Liver (tissue), 3 donors: Measurements from ENCODE around the gene WDR45B.

Experiments used
- EGR1 ChIP-seq, 2 donors: IDR thresholded peaks; 2 replicates each; pipeline ENCODE4 v1.6.1; 2016 to 2018; ENCODE audit warnings: antibody characterized with exemption in 2 of 2, low read depth in 2 of 2
- GABPA ChIP-seq, 2 donors: IDR thresholded peaks in 1 of 2; conservative IDR thresholded peaks in 1 of 2; 2 replicates each; pipeline ENCODE4 v1.6.1; 2016; ENCODE audit warnings: antibody characterized with exemption in 2 of 2, mild to moderate bottlenecking in 1 of 2, moderate library complexity in 1 of 2
- JUND ChIP-seq, 2 donors: IDR thresholded peaks; 2 replicates each; pipeline ENCODE4 v1.6.1; 2016; ENCODE audit warnings: antibody characterized with exemption in 2 of 2
- NR2F2 ChIP-seq: IDR thresholded peaks from 2 replicates; pipeline ENCODE4 v1.6.1; 2016; ENCODE audit warnings: antibody characterized with exemption
- RAD21 ChIP-seq, 2 donors: IDR thresholded peaks; 2 replicates each; pipeline ENCODE4 v1.6.1; 2016; ENCODE audit warnings: antibody characterized with exemption in 2 of 2, mild to moderate bottlenecking in 2 of 2
- TAF1 ChIP-seq: conservative IDR thresholded peaks from 2 replicates; pipeline ENCODE4 v1.6.1; 2016; ENCODE audit warnings: antibody characterized with exemption, mild to moderate bottlenecking
- YY1 ChIP-seq: IDR thresholded peaks from 2 replicates; pipeline ENCODE4 v1.6.1; 2016; ENCODE audit warnings: antibody characterized with exemption, mild to moderate bottlenecking
- TF ChIP-seq, protein P1 (sequence below): fragments of 150-350 bp; IDR thresholded peaks from 2 replicates; pipeline ENCODE4 v1.5.1; 2017; ENCODE audit warnings: improper control_type of control experiment, low read depth, low read length; ENCODE audit not compliant: missing input control
- TF ChIP-seq, protein P2 (sequence below): IDR thresholded peaks from 2 replicates; pipeline ENCODE4 v1.6.1; 2016; ENCODE audit warnings: antibody characterized with exemption
- TF ChIP-seq, protein P3 (sequence below): IDR thresholded peaks from 2 replicates; pipeline ENCODE4 v1.6.1; 2016; ENCODE audit warnings: antibody characterized with exemption, mild to moderate bottlenecking
- TF ChIP-seq, protein P4 (sequence below): IDR thresholded peaks from 2 replicates; pipeline ENCODE4 v1.6.1; 2016; ENCODE audit warnings: antibody characterized with exemption
- TF ChIP-seq, protein P5 (sequence below): IDR thresholded peaks from 2 replicates; pipeline ENCODE4 v1.6.1; 2016; ENCODE audit warnings: antibody characterized with exemption
- donor health status: healthy.
- donor health status: healthy.

DNA sequence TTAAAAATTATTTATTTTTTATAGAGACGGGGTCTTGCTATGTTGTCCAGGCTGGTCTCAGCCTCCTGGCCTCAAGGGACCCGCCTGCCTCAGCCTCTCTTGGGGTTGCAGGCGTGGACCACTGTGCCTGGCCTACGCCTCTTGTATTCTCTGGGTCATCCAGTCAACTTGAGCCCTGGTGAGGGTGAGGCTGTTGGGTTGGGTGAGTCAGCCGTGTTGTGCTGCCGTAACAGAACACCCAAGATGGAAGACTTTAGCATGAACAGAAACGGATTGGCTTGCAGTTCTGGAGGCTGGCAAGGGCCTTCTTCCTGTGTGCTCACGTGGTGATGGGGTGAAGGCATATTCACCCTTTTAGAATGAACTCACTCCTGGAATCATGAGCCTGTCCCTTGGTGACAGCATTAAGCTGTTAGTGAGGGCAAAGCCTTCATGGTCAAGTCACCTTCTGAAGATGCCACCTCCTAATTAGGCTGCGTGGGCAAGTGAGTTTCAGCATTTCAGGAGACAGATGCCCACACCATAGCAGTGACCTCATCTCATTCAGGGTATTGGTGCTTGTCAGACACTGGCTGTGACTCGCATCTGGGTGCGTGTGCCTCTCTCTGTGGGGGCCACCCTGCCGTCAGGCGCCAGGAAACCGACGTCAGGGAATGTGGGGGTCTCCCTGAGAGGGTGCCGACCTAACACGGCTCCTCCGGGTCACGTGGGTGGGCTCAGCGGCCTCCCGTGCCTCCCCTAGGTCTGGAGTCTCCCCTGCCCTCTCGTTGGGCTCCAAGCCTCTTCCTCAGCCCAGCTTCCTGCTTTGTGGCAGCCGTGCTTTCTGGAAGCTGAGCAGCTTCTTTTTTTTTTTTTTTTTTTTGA, 49.8 kb downstream of the WDR45B start:
- TF ChIP-seq, protein P1, sequence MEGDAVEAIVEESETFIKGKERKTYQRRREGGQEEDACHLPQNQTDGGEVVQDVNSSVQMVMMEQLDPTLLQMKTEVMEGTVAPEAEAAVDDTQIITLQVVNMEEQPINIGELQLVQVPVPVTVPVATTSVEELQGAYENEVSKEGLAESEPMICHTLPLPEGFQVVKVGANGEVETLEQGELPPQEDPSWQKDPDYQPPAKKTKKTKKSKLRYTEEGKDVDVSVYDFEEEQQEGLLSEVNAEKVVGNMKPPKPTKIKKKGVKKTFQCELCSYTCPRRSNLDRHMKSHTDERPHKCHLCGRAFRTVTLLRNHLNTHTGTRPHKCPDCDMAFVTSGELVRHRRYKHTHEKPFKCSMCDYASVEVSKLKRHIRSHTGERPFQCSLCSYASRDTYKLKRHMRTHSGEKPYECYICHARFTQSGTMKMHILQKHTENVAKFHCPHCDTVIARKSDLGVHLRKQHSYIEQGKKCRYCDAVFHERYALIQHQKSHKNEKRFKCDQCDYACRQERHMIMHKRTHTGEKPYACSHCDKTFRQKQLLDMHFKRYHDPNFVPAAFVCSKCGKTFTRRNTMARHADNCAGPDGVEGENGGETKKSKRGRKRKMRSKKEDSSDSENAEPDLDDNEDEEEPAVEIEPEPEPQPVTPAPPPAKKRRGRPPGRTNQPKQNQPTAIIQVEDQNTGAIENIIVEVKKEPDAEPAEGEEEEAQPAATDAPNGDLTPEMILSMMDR = no peak
- no peak for TF ChIP-seq JUND (IDR thresholded peaks at IDR 0.05)
- TF ChIP-seq, protein P2, sequence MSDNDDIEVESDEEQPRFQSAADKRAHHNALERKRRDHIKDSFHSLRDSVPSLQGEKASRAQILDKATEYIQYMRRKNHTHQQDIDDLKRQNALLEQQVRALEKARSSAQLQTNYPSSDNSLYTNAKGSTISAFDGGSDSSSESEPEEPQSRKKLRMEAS = no peak
- TF ChIP-seq, protein P3, sequence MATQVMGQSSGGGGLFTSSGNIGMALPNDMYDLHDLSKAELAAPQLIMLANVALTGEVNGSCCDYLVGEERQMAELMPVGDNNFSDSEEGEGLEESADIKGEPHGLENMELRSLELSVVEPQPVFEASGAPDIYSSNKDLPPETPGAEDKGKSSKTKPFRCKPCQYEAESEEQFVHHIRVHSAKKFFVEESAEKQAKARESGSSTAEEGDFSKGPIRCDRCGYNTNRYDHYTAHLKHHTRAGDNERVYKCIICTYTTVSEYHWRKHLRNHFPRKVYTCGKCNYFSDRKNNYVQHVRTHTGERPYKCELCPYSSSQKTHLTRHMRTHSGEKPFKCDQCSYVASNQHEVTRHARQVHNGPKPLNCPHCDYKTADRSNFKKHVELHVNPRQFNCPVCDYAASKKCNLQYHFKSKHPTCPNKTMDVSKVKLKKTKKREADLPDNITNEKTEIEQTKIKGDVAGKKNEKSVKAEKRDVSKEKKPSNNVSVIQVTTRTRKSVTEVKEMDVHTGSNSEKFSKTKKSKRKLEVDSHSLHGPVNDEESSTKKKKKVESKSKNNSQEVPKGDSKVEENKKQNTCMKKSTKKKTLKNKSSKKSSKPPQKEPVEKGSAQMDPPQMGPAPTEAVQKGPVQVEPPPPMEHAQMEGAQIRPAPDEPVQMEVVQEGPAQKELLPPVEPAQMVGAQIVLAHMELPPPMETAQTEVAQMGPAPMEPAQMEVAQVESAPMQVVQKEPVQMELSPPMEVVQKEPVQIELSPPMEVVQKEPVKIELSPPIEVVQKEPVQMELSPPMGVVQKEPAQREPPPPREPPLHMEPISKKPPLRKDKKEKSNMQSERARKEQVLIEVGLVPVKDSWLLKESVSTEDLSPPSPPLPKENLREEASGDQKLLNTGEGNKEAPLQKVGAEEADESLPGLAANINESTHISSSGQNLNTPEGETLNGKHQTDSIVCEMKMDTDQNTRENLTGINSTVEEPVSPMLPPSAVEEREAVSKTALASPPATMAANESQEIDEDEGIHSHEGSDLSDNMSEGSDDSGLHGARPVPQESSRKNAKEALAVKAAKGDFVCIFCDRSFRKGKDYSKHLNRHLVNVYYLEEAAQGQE = no peak
- no peak for TF ChIP-seq RAD21 (IDR thresholded peaks at IDR 0.05)
- TF ChIP-seq TAF1 = no peak
- TF ChIP-seq, protein P4, sequence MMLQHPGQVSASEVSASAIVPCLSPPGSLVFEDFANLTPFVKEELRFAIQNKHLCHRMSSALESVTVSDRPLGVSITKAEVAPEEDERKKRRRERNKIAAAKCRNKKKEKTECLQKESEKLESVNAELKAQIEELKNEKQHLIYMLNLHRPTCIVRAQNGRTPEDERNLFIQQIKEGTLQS = no peak
- TF ChIP-seq YY1 = no peak
- TF ChIP-seq GABPA (IDR thresholded peaks at IDR 0.05 in 1 of 2, conservative IDR thresholded peaks at IDR 0.05 in 1 of 2) = no peak
- no peak for TF ChIP-seq EGR1 (IDR thresholded peaks at IDR 0.05; ENCODE audit: low read depth in 2 of 2)
- TF ChIP-seq, protein P5, sequence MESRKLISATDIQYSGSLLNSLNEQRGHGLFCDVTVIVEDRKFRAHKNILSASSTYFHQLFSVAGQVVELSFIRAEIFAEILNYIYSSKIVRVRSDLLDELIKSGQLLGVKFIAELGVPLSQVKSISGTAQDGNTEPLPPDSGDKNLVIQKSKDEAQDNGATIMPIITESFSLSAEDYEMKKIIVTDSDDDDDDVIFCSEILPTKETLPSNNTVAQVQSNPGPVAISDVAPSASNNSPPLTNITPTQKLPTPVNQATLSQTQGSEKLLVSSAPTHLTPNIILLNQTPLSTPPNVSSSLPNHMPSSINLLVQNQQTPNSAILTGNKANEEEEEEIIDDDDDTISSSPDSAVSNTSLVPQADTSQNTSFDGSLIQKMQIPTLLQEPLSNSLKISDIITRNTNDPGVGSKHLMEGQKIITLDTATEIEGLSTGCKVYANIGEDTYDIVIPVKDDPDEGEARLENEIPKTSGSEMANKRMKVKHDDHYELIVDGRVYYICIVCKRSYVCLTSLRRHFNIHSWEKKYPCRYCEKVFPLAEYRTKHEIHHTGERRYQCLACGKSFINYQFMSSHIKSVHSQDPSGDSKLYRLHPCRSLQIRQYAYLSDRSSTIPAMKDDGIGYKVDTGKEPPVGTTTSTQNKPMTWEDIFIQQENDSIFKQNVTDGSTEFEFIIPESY = no peak
- TF ChIP-seq NR2F2 = no peak
